ENCODE data around the gene SORBS1.

The SORBS1 gene

DNA sequence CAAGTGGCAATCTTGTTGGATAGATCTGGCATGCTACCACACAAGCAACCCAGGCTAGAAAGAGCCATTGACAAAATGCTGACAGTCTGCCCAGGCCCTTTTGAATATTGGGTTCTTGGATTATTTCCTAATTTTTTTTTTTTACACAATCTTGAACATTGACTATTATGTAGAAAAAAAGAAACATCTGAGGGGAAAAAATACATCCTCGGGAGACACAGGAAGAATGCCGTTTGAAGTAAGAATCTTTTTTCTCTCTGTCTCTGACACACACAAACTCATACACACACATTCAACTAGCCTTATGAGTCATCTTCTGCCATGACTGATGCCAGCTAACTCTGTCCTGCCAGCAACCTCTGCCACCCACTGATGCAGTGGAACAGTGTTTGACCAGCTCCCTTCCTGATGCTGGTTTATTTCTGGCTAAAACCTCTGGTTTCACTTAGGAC, 47.2 kb downstream of the SORBS1 start:
- no peak for DNase-seq (ENCODE audit: low read depth in 2 of 2)

DNA sequence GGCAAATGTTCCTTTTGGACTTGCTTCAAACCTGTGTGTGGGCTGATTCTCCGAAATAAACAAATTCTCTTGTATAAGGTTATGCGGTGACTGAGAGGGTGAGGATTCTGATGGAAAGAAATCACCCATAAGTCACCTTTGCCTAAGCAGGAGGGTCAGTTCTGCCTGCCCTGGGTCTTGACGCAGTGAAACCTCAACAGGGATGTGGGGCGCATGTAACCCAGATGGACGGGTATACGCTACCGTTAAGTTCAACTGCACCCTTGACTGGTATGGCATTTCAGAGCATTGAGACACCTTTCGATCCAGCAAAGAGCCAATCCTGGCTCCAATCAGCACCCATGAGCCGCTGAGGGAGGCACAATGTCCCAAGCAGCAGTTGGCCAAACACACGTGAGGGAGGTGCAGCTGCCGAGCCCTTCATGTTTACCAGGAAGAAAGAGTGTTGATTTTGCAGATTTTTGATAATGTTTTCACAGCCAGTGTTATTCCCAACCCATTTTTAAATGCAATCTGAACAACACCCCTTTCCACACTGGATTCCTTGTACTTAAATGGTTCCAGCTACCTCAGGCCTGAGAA, 48.1 kb downstream of the SORBS1 start:
- DNase-seq (ENCODE audit: low read depth in 2 of 2) = no peak

- no peak for DNase-seq (ENCODE audit: low read depth in 2 of 2)
These were observed 49.9 kb downstream of the SORBS1 start for GRCh38 chr10:95511314-95511713.

GRCh38 chr10:95509251-95509650, 51.9 kb downstream of the SORBS1 start:
- no peak for DNase-seq (ENCODE audit: low read depth in 2 of 2)

GRCh38 chr10:95508730-95509129, 52.4 kb downstream of the SORBS1 start:
- DNase-seq (ENCODE audit: low read depth in 2 of 2) = no peak

GRCh38 chr10:95506056-95506737, 55.0 kb downstream of the SORBS1 start:
- no peak for DNase-seq (ENCODE audit: low read depth in 2 of 2)

DNA sequence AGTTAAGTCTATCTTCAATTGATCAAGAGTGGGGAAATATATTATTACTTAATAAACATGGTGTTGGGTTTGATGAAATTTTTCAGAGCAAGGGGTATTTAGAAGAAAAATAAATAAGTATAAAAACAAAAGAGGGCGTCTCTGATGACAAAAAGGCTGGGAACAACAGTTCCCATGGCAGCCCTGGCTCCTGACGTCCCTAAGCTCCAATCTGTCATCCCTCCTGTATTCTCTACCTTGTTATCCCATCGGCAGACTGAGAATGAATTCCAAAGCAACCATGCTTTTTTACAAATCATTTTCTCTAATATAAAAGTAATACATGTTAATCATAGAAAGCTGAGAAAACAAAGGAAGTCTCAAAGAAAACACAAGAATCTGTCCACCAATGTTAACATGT, 55.5 kb downstream of the SORBS1 start:
- no peak for DNase-seq (ENCODE audit: low read depth in 2 of 2)

- no peak for DNase-seq (ENCODE audit: low read depth in 2 of 2)
These were observed 56.0 kb downstream of the SORBS1 start for GRCh38 chr10:95505084-95505610.

DNA sequence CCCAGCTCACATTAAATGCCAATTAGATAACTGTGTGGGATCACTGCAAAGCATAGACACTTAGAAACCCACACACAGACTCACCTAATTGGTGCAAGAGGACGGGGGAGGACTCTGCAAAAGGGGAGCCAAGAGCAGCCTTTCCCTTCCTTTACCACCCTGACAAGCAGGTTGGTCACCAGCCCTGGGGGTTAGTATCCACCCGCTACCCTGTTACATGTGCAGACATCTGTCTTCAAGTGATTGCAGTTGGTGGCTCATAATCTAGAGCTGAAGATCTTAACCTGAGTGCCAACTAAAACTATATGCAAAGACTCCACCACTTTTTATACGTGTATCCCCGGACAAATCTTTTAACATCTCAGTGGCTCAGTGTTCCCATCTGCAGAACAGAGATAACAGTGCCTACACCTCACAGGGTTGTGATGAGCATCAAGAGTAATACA, 56.9 kb downstream of the SORBS1 start:
- no peak for DNase-seq (ENCODE audit: low read depth in 2 of 2)

DNA sequence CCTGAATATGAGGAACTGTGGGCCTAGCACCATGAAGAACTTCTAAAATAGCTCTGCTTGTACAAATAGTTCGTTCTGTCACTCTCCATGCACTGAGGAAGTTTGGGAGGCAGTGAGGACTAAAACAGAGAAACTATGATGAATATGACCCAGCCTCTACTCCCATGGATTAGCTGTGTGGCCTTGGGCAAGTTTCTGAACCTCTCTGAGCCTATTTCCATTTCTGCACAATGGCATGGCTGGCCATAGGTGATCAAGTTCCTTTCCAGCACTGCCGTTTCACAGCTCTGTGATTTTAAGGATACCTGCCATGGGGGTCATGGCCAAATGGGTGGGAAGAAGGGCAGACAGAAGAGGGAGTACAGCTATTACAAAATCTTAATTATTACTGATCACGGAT, 57.6 kb downstream of the SORBS1 start:
- DNase-seq (ENCODE audit: low read depth in 2 of 2) = no peak

GRCh38 chr10:95503001-95503400, 58.2 kb downstream of the SORBS1 start:
- DNase-seq (ENCODE audit: low read depth in 2 of 2) = no peak

DNA sequence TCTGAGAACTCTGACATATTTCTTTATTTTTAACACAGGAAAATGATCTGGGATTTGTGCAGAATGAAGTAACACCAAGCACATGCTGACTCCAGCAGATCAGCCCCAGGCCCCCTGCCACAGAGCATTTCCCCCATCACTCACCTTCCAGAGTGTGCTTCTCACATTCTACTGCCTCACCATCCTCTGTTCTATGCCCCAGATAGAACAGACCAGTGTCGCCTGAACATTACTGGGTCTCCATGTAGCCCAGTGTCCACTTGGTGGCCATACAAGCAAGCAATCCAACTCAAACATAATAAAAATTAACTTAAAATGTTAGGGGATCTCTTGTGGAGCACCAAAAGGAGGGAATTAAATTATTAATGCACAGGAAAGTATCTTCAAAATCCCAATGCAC, 58.8 kb downstream of the SORBS1 start:
- DNase-seq (ENCODE audit: low read depth in 2 of 2) = no peak

- no peak for DNase-seq (ENCODE audit: low read depth in 2 of 2)
These were observed 59.7 kb downstream of the SORBS1 start for GRCh38 chr10:95501203-95502094.

GRCh38 chr10:95500649-95501048, 60.5 kb downstream of the SORBS1 start:
- DNase-seq (ENCODE audit: low read depth in 2 of 2) = no peak

- no peak for DNase-seq (ENCODE audit: low read depth in 2 of 2)
These were observed 61.1 kb downstream of the SORBS1 start for GRCh38 chr10:95500097-95500496.

DNA sequence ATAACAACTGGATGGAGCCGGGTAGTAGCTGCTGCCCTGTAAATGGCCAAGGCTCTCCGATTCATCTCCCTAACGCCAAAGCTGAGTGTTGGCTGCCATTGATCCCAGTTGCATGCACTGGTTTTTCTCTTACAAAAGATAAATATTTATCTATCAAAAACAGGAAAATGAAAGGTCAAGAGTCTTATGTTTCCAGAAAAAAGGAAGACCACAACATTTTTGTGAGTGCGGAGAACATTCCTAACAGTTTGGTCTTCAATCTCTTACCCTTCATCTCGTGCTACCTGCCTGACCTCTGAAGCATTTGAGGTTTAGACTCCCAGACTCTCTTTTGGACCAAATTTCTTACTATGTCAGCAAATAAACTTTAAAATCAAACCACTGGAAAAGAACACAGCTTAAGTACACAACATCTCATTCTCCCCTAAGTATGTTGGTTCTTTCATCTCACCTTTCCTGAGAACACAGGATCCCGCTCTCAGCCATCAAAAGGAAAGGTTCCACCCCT, 61.6 kb downstream of the SORBS1 start:
- DNase-seq (ENCODE audit: low read depth in 2 of 2) = no peak

GRCh38 chr10:95496951-95497350, 64.2 kb downstream of the SORBS1 start:
- DNase-seq (ENCODE audit: low read depth in 2 of 2) = no peak

DNA sequence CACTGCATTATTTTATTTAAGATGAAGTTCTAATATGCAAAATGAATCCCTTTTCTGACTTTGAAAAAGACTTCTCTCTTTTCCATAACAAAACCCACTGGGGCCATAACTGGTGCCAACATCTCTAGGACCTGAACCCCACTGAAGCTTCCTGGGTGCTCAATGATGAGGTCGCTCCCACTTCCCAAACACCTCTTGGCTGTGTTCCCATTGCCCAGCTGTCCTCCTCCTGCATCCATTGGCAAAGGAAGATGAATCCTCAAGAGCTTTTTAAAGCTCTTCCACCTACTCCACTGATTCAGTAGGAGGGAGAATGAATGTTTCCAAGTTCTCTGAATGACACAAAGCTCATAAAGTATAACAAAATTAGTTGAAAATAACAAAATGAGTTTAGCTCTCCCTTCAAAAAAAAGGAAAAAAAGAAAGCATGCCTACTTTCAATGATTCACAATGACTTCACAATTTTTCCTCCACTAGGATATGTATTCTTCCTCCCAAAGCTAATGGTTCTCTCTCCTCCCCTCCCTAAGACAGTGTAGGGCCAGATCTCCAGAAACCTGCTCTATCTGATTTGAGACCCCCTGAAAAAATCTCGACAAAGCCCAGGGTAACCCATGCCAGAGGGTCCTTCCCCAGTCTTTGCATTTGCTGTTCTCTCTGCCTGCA, 64.8 kb downstream of the SORBS1 start:
- no peak for DNase-seq (ENCODE audit: low read depth in 2 of 2)

DNA sequence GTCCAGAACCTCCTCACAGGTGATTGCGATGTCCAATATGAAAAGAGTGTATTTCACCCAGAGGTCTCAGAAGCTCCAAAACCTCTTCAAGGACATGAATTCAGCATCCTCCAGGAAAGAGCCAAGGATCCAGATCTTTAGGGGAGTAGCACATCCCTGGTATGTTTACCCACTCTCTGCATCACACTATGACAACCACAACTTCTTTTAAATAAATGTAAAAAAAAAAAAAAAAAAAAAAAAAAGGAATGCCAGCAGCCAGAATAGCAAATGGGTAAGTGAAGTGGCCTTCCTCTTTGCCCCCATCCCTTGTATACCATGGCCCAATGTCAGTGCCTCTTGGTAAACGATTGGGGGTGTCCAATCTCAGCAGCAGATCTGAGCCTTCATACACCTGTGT, 67.3 kb downstream of the SORBS1 start:
- no peak for DNase-seq (ENCODE audit: low read depth in 2 of 2)

GRCh38 chr10:95487994-95488393, 73.2 kb downstream of the SORBS1 start:
- no peak for DNase-seq (ENCODE audit: low read depth in 2 of 2)

GRCh38 chr10:95485056-95485844, 75.9 kb downstream of the SORBS1 start:
- no peak for DNase-seq (ENCODE audit: low read depth in 2 of 2)
